HG03025 (cell line): ENCODE results near the gene TEX261.

Experiments used
- ATAC-seq: cut with Tn5 transposase; IDR thresholded peaks from one replicate; pipeline ENCODE4 v1.9.1; 2021; ENCODE audit warnings: mild to moderate bottlenecking, moderate library complexity; ENCODE audit not compliant: unreplicated experiment, low FRiP score

TEX261 gene

DNA sequence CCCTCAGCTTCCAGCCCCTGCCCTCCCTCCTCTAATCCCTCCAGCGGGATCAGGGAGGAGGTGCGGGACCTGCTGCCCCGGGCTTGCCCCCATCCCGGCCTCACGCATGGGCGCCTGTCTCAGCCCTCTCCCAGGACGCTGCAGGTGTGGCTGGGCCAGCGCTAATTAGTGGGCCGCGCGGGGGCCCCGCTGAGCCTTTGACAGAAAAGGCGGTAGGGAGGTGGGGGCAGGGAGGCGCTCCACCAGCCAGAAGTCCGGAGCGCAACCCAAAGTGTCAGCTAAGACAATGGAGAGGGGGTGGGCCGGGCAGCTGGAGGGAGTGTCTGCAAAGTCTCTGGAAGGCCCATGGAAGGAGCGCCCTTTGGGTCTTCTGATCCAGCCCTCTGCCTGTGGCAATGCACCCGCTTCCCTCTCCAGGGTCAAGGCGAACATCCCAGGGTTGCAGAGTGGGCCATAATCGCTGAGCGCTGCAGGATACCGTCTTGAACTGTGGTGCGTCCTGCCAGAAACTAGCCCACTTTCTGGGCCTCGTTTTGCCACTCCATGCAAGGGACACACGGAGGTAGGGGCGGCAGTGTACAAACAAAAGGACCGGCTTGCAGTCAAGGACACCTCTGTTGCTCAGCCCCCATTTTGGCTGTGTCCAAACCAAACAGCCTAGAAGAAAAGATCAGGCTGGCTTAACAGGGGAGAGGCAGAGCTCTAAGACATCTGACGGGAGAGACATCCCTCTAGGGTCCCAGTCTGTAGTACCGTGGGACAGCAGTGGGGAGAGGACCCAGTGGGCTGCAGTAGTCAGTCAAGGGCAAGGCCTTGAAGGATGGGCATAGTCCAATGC lies 55.5 kb downstream of the TEX261 start:
- ATAC-seq: no peak

DNA sequence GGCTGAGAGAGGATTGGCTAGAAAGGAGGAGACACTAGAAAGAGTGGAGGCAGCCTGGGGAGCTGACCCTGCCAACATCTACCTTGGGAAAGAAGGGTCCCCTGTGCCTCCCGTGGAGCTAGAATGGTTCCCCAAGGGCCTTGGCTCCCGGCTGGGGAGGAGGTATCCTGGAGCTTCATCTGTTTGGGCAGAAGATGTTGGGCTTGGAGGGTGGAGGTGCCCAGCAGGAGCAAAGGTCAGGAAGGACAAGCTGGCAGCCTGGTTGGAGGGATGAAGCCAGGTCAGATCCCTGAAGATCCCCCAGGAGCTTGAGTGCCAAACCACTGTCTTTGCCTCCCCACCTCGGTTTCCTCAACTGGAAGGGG lies 56.1 kb downstream of the TEX261 start:
- ATAC-seq: no peak

DNA sequence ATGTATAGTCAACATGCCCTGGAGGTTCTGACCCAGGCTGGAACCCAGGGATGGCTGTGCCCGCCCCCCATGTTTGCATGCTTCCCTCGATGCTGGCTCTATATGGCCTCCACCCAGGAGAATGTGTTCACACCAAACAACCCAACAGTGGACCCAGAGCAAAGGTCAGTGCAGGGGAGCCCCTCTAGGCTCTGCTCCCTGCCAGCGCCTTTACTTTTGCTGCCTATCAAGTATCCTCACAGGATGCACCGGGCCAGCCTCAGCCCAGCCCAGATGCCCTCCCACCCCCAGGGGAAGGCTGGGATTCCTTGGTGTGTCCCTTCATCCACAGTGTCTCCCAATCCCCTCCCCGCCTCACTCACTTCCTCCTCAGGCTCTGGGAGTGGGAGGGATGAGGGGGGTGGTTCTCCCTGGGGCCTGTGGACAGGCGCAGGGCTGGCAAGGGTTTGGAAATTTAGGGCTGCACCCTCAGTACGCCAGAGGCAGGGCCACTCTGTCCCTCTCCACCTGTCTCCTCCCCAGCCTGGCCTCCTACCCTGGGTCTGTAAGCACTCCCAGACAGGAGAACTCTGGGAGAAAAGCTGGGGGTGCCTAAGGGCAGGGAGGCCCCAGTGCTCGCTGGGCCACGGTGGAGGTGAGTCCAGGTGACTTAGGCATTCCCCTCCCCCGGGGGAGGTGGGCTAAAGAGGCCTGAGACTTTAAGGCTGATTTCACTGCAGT lies 56.6 kb downstream of the TEX261 start:
- ATAC-seq: no peak

DNA sequence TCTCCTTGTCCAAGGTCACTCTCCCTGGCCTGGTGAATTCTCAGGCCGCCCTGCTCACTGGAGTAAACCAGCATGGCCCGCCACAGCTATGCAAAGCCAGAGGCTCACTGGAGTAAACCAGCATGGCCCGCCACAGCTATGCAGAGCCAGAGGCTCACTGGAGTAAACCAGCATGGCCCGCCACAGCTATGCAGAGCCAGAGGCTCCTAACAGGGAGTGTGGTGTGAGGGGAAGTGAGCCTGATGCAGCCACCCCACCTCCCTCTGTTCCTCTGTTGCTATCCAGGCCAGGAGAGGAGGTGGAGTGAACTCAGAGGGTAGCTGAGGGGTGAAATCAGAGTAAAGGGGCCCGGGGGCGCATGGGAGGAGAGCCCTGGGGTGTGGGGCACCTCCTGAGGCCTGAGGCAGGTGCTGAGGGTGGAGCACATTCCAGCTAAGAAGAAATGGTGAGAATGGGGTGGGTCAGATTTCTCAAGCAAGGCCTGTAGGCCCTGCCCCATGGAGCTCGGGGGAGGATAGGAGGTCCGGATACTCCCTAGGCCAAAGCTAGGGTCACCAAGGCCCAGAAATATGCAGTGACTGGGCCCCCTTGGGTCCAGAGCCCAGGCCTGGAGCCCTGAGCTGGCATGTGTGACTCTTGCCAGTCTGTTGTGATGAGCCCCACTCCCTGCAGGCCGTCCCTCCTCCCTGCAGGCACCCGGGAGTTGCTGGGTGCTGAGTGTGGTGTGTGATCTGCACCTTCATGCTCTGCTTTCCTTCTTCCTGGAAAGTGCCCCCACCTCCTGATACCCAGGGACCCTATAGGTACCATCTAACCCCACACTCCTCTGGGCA lies 57.5 kb downstream of the TEX261 start:
- no peak for ATAC-seq

DNA sequence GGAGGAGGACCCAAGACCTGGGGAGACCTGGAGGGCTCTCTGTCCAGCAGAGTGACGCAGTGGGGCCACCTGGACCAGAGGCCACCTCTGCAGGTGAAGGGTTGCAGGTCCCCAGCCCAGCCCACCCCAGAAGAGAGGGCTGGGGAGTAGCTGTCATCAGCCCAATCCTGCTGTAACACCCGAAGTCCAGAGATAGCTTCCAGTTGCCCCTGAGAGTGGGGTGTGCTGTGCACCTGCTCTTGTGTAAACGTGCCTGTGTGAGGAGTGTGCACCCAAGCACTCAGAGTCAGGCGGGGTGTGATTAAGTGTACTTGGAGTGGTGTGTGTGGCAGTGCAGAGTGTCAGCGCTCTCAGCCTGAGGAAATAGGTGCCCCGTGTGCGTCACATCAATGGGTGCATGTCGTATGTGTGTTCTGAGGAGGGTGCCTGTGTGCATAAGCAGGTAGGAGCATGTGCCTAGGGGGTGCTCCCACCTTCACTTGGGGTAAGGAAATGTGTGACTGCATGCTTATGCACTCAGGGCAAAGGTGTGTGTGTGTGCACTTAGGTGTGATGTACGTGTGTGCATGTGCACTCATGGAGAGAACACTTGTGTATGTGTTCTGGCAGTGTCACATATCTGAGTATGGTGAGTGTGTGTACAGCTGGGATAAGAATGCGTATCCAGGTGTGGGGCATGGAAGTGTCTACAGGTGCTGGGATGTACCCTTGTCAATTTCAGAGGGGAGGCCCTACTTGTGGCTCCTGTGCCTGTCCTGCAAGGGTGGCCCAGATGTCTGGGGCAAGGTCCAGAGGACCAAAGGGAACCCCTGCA lies 58.3 kb downstream of the TEX261 start:
- no peak for ATAC-seq
